Measurements from ENCODE around the gene SSNA1.

Gene SSNA1

GRCh38 chr9:137178939-137179630 is 9.4 kb upstream of the SSNA1 start:
- no peak overlapping the region for H3K4me3 ChIP-seq (replicated peaks in 1 of 2; ENCODE audit: low read depth in 2 of 2, low read length in 2 of 2)
- DNase-seq (ENCODE audit: low read depth in 2 of 2): no peak
- no peak for TF ChIP-seq CTCF (IDR thresholded peaks at IDR 0.05; ENCODE audit: low read depth, low read length)

- no peak for TF ChIP-seq CTCF (IDR thresholded peaks at IDR 0.05; ENCODE audit: low read depth, low read length)
- H3K4me3 ChIP-seq (replicated peaks in 1 of 2; ENCODE audit: low read depth in 2 of 2, low read length in 2 of 2): no peak overlapping the region
Measured at GRCh38 chr9:137179761-137180160, 8.7 kb upstream of the SSNA1 start.

GRCh38 chr9:137180491-137180890 is 8.0 kb upstream of the SSNA1 start:
- no peak for TF ChIP-seq CTCF (IDR thresholded peaks at IDR 0.05; ENCODE audit: low read depth, low read length)
- no peak overlapping the region for H3K4me3 ChIP-seq (replicated peaks in 1 of 2; ENCODE audit: low read depth in 2 of 2, low read length in 2 of 2)
- no peak for DNase-seq (ENCODE audit: low read depth in 2 of 2)

More at GRCh38 chr9:137179761-137180160, 8.7 kb upstream of the SSNA1 start:
- DNase-seq (ENCODE audit: low read depth in 2 of 2): no peak

DNA sequence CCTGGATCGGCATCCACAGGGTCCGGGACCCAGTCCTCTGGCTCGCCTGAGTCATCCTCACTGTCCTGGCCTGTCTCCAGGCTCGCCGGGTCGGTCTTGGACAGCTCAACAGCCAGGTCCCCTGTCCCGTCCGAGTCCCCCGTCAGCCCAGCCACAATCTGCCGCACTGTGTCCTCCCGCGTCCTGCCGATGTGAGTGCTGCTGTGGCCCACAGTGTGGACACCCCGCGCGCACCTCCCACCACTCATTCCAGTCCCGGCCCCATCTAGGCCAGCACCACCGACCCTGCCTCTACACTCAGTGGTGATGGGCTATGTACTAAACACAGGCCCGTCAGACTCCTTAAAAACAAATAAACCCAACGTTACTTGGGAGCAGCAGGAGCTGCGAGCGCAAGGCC is 6.8 kb upstream of the SSNA1 start:
- no peak overlapping the region for H3K4me3 ChIP-seq (replicated peaks in 1 of 2; ENCODE audit: low read depth in 2 of 2, low read length in 2 of 2)
- no peak for DNase-seq (ENCODE audit: low read depth in 2 of 2)
- TF ChIP-seq CTCF (IDR thresholded peaks at IDR 0.05; ENCODE audit: low read depth, low read length): no peak

DNA sequence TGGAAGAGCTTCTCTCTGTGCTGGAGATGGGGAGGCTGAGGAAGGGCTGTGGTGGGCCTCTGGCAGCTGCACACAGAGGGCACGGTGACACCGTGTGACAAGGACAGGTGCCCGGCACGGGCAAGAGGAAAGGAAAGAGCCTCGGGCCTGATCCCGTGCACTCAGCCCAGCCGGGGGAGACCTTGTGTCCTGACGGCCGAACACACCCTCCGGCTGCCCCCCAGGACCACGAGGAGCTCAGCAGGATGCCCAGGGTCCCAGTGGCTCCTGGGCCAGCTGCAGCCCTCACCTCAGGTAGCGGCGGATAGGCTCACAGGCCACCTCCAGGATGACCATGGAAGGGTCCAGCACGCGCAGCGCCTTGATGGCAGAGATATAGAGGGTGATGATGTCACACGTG is 5.6 kb upstream of the SSNA1 start:
- no peak overlapping the region for H3K4me3 ChIP-seq (replicated peaks in 1 of 2; ENCODE audit: low read depth in 2 of 2, low read length in 2 of 2)
- TF ChIP-seq CTCF (IDR thresholded peaks at IDR 0.05; ENCODE audit: low read depth, low read length): no peak

GRCh38 chr9:137183980-137184595 is 4.4 kb upstream of the SSNA1 start:
- no peak overlapping the region for H3K4me3 ChIP-seq (replicated peaks in 1 of 2; ENCODE audit: low read depth in 2 of 2, low read length in 2 of 2)
- no peak for TF ChIP-seq CTCF (IDR thresholded peaks at IDR 0.05; ENCODE audit: low read depth, low read length)
- DNase-seq (ENCODE audit: low read depth in 2 of 2): no peak

More for the DNA sequence above, 5.6 kb upstream of the SSNA1 start:
- no peak for DNase-seq (ENCODE audit: low read depth in 2 of 2)

Data from cardiac fibroblast (primary cell).